Neutrophil (primary cell): Measurements from ENCODE around the gene TMTC2.

Source experiments
- H3K27ac ChIP-seq: fragments of 200-600 bp; sonication (generic); 2 replicates; pipeline ENCODE4 v1.5.1; 2016; ENCODE audit warnings: mild to moderate bottlenecking, moderate library complexity
- H3K27me3 ChIP-seq: fragments of 200-600 bp; sonication (generic); 2 replicates; pipeline ENCODE4 v1.6.0; 2016; ENCODE audit warnings: mild to moderate bottlenecking
- H3K36me3 ChIP-seq: fragments of 200-600 bp; sonication (generic); 2 replicates; pipeline ENCODE4 v1.5.1; 2017
- H3K4me1 ChIP-seq, 2 experiments: fragments of 200-600 bp in 1 of 2; sonication (generic) in 1 of 2; 1 replicate in 1 of 2; 2 replicates in 1 of 2; pipeline versions ENCODE4 v1.5.1 to v1.6.1; 2013 to 2016; ENCODE audit warnings: low read depth in 1 of 2, low read length in 1 of 2, mild to moderate bottlenecking in 1 of 2, moderate library complexity in 1 of 2; ENCODE audit not compliant: control insufficient read depth in 1 of 2, insufficient read depth in 1 of 2
- H3K4me3 ChIP-seq, 2 experiments: fragments of 200-600 bp in 1 of 2; sonication (generic) in 1 of 2; 1 replicate in 1 of 2; 2 replicates in 1 of 2; pipeline ENCODE4 v1.5.1; 2013 to 2016; ENCODE audit warnings: low read depth in 1 of 2, low read length in 1 of 2, mild to moderate bottlenecking in 1 of 2, moderate library complexity in 1 of 2
- H3K9me3 ChIP-seq: fragments of 200-600 bp; sonication (generic); 2 replicates; pipeline ENCODE4 v1.5.1; 2016
- CTCF ChIP-seq: fragments of 200-600 bp; sonication (generic); IDR thresholded peaks from 2 replicates; pipeline ENCODE4 v1.5.1; 2016; ENCODE audit warnings: antibody characterized with exemption

TMTC2 gene

GRCh38 chr12:83181074-83181473, 494.4 kb downstream of the TMTC2 start:
- Histone ChIP-seq H3K27me3 (no peaks in the 10 kb centered on the region), H3K36me3 (no peaks in the 10 kb centered on the region), H3K27ac (no peak overlapping the region), H3K4me3 (no peak overlapping the region), H3K4me1 (peaks cover 0 to 14% of the 10 kb centered on the region in 2 experiments), H3K9me3 (no peaks in the 10 kb centered on the region)
- no peak for TF ChIP-seq CTCF

- Histone ChIP-seq H3K36me3 (no peaks in the 10 kb centered on the region), H3K4me3 (no peak overlapping the region), H3K27ac (no peak overlapping the region), H3K27me3 (no peaks in the 10 kb centered on the region), H3K9me3 (no peaks in the 10 kb centered on the region), H3K4me1 (peaks cover 0 to 19% of the 10 kb centered on the region in 2 experiments)
- no peak for TF ChIP-seq CTCF
Observed at GRCh38 chr12:83183132-83183531, 496.4 kb downstream of the TMTC2 start.
